Activated CD8-positive, alpha-beta memory T cell treated with anti-CD3 and anti-CD28 coated beads for 4 hours (primary cell): ENCODE measurements around the gene BMP4.

ENCODE experiments used
- DNase-seq, 2 donors: peaks; one replicate each; pipeline ENCODE4 v3.0.0-alpha.2; 2020; ENCODE audit warnings: low read depth in 2 of 2

The BMP4 gene

DNA sequence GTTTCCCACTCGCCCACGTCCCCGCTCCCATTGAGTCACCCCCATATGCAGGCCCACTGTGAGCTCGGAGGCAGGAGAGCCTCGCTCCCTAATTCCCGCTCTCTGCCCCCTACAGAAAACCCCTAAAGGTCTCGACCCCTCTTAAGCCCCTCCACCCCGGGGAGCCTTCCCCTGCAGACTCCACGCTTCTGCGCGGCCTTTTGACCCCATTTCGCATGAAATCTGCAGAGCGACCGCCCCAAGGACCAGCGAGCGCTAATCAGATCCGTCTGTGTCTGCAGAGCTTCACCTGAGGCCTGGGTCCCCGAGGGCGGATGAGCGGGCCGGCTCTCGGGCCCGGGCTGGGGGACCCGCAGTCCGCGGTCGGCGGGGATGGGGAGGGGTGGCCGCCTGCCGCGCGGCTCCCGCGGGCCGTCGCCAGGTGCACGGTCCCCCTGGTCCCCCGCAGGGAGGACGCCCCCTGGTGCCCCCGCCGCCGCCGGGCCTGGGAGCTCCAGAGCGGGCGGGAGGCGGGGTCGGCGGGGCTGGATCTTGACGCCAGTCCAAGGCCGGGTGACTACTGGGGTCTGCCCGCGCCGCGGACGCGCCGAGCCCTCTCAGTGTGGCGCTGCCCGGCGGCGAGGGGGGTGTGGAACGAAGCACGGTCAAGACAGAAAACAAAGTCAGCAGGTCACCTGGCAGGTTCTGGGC lies 10.1 kb downstream of the BMP4 start:
- DNase-seq = no peak

DNA sequence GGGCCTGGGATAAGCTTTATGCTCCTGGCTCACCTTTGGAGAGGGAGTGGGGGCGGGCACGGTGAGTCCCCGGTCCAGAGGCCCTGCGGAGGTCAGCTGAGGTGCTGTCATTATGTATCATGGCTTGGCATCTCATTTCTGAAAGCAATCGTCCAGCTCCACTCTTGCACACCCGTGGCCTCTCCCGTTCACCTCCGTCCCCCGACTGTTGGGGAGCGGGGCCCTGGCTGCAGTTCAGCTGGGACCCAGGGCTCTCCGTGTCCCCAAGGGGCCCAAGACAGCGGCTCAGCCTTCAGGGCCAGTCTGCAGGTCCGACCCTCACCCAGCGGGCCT lies 10.6 kb downstream of the BMP4 start:
- DNase-seq = no peak

DNA sequence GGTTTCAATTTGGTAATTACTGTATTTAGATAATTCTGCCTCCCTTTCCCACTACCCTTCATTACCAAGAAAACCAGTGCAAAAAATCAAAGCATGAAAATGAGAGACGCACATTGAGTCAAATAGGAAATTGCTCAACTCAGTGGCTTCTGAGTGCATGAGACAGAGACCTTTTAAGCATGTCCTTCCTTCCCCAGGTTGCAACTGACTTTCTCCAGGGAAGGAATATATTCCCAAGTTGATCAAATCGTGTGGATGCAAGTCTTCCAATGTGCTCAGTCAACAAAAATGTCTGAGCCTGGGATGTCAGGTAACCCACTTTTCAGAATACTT lies 12.9 kb downstream of the BMP4 start:
- DNase-seq = no peak

DNA sequence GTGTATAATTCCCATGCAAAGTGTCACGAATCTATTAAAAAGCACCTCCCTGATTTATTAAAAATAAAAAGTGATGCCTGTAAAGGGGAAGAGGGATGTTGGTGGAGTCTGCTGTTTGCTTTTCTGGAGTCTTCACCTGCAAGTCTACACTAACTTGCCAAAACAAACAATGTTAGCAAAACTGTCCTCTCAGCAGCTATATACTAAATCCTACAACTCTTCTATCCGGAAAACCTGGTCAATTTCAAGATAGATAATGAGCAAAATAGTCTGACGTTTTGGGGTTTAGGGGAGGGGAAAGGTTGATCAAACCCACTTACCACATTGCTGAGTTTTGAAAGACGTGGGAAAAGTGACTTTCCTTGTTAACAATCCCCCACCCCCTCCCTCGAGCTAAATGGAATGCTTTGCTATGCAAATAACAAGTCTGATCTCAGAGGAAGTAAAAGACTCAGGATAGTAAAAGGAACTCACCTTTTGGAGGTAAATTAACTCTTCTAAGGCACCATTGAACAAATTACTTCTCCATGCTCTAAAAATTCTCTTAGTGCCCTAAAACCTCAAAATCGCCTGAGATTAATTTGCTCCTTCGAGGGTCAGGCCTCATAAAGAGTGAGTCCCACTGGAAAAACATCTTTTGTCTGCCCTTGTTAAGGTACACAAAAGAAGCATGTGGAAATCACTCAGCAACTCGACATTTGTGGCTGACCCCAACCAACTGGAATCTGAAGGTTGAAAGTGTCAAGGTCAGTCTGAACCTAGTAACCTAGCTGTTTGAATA lies 13.5 kb downstream of the BMP4 start:
- no peak for DNase-seq

DNA sequence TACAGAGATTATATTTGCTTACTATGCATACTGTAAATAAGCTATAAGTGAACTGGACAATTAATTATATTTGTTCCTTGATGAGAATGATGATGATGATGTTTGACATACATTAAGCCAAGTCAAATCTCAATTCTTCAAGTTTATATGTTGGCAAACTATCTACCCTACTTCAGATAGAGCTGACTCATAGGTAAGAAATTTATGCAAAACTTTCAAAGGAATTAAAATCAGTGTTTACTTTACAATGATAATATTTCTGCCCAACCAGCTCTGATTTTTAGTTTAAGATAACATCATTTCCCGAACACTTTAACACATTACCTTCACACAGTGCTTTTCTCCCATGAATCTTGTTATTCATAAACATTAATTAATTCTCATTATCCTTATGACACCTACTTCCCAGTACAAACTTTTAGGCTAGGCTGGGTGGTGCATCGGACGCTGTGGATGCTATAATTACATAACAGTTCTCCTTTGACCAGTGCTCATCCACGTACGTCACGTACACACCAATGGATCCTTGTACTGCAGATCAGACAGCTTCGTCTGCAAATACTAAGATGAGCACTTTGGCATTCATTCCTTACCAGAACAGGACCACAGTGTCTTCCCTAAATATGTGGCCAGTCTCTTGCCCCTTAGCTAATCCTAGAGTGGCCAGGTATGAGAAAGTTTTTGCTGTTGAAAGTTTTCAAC lies 18.3 kb downstream of the BMP4 start:
- DNase-seq = no peak

DNA sequence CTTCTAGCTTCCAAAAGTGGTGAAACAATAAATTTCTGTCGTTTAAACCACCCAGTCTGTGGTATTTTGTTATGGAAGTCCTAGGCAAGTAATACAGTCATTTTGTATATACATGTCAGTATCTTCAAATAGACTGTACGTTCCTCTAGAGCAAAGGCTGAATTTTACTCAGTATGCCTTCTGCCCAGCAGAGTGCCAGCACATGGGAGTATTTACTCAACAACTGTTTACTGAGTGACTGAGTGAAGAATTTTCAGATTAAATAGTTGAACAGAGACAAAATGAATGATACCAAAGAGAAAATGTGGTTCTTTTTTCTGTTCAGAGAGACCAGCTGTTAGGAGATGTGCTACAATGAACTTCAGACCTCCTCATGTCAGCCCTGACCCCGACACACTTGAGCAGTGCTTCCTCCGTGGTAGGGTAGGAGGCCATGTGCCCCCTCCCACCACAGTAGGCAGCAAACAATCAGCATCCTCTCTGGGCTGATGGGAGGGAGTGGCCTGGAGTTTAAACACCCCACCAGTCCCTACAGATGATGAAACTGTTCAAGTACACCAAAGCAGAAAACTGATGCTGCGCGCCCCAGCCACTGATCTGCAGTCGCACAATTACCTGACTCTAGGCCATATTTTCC lies 21.7 kb downstream of the BMP4 start:
- DNase-seq = no peak

DNA sequence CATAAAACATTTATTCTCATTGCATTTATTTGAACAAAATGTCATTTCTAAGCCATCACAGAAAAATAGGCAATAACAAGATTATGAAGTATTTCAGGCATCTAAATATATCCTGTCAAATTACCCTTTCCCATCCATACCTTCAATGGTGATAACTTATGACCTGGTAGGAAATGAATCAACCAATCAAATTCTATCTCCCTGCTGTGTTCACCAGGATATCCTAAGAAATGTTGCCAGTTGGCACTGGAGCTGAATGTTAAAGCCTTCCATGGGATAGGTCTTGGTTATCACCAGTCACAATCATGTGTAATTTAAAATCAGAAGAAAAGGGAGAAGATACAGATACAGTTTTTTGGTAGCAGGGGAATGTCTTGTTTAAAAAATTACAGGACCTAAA lies 23.7 kb downstream of the BMP4 start:
- no peak for DNase-seq

DNA sequence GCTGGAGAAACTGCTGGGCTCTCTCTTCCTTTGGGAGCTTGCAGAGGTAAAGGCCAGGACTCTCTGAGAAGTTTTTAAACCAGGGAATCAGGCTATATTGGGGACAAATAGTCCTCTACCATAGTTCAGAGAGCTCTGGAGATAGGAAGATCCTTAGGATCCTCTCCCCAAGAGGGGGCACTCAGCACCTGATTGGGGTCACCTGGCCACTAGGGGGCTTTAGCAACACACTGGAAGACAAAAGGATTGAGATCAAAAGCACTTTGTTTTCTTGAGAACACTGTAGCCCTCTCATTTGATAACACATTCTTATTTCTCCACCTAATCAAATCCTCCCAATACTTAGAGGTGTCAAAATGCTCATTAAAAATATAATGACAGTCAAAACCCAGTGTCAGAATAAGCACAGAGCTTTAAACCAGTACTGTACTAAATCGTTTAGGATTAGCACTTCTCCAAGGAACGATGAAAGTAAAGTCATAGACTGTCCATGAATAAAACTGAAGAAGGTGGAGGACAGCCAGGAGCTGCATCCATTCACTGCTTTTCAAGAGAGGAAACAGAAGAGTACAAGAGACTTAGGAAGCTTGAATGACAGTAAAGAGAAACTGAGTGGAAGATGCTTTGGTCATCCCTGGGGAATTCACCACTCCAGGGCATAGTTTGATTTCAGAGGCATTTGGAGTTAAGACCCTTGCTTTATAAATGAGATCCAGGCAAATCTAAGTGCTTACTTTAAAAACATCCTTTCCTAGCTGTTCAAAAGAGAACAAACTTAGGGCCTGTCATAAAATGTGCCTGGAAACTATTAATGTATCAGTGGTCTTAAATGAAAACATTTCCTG lies 26.5 kb downstream of the BMP4 start:
- DNase-seq = no peak

DNA sequence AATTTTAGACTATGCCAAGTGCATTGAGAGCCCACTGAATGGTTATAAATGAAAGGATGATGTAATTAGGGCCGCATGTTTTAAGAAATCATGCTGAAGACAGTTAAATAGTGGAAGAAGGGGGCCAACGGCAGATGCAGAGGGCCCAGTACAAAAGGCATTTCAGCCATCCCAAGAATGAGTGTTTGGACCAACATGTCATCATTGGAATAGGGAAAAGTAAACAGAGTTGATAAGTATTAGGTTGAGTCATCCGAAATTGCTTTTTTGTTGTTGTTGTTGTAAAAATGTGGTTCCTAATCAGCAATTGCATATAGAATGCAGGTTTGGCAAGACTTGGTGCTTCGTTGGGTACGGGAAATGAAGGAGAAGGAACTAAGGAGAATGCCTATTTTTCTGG lies 29.5 kb downstream of the BMP4 start:
- DNase-seq = no peak

DNA sequence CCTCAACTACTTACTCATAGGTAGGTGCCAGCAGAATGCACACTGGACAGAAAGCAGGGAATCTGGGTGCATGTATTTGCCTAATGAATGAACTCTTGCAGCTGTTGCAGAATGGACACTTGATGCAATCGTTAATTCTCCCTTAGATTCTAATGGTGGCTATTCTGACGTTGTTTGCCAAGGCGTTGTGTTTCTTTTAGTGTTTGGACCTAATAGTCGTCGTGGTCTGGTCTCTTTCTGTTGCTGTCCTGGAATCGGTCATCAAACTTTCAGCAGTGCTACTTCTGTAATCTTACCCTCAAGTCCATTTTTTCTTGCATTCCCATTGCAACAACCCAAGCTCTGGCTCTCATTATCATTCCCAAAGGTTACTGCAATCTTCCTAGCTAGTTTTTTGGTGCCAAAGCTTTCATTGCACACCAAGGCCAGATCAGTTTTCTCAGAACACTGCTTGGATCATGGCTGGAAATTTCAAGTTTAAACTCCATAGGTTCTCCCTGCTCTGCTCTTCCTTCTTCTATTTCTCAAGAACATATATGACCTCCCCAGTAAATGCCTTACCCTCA lies 31.3 kb downstream of the BMP4 start:
- DNase-seq = no peak

DNA sequence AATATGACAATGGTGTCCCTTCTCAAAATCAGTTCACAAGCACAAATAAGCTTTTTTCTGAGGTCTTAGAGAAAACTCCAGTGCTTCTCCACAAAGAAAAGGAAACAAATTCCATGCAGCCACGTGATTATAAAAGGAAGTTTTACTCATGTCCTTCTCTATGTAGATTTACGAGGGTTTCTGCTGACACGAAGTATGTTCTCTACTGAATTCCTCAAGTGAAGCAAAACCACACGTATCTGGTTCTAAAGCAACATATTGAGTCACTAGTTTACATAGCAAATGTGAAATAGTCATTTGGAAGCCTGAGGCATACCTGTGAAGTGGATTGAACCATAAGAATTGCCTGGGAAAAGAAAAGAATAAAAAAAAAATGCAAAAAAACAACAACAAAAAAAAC lies 31.9 kb downstream of the BMP4 start:
- no peak for DNase-seq

DNA sequence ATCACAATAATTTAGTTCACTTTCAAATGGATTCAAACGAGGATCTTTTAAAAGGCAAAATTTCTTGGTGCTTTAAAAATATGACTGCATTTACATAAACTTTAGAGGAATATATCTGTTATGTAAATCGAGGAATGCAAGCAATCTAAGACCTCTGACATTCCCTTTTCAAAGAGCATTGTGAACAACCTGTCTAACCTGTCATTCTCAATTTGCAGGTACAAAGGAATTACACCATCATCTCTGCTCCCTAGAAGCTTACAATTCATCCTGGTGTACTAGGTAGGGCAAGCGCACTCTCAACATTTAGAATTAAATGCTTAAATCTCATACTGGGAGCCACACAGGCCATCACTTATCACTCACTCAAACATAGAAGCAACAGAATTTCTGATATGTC lies 35.6 kb downstream of the BMP4 start:
- no peak for DNase-seq

DNA sequence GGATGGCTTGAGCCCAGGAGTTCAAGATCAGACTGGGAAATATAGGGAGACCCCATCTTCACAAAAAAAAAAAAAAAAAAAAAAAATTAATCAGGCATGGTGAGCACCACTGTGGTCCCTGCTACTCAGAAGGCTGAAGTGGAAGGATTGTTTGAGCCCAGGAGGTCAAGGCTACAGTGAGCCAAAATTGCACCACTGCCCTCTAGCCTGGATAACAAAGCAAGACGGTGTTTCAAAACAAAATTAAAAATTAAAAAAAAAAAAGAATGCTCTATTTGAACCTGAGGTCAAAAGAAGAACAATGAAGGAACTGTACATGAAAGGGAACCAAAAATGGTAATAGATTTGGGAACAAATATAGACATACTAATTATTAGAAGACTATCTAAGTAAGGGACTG lies 40.4 kb downstream of the BMP4 start:
- no peak for DNase-seq

DNA sequence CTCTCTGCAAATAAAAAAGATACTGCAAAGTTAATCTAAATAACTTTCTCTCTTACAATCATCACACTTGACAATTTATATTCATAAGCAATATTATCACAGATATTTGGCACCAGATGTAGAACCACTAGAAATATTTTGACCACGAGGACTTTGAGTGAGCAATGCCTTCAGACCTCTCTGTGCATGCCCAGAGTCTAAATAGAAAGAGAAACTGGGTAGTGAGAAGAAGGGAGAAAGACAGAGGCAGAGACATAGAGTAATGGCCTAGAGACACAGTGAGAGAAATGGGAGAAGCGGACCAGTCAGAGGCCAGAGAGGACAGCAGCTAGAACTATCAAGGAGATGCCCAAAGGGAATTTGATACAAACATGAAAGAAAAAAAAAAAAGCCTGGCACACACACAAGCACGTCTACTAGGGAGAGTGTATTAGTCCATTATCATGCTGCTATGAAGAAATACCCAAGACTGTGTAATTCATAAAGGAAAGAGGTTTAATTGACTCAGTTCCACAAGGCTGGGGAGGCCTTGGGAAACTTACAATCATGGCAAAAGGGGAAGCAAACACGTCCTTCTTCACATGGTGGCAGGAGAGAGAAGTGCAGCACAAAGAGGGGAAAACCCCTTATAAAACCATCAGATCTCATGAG lies 41.1 kb downstream of the BMP4 start:
- no peak for DNase-seq

DNA sequence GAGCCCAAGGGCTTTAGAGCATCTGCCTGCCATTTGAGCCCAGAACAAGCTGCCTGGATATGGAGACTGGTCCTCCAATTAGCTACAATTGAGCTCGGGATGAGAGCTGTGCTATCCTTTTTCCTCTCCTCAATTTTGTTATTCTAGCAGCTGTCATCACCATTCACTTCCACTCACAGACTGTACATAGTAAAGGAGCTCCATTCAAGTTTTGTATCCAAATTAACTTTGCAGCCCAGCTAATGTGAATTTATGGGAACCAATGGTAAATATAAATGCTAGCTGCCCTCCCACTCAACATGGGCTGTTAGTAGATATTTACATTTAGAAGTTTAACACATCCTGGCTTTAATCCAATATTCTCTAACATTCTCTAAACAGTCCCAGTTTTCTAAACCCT lies 44.6 kb downstream of the BMP4 start:
- no peak for DNase-seq

DNA sequence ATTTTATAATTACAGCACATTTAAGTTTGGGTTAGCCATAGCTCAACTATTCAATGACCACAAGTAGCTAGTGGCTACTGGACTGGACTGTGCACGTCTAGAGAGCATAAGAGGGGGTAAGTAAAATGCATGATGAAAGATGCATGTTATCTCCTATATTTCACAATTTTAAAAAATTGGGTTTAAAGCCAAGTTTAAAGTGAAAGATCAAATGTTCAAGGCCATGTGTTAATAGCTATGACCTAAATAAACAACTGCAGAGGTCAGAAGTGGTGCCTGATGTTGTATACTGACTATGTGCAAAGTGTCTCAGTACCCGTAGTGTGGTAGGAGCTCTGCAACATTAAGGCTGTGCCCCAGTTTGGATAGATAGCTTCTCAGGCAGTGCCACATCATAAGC lies 48.2 kb downstream of the BMP4 start:
- no peak for DNase-seq

DNA sequence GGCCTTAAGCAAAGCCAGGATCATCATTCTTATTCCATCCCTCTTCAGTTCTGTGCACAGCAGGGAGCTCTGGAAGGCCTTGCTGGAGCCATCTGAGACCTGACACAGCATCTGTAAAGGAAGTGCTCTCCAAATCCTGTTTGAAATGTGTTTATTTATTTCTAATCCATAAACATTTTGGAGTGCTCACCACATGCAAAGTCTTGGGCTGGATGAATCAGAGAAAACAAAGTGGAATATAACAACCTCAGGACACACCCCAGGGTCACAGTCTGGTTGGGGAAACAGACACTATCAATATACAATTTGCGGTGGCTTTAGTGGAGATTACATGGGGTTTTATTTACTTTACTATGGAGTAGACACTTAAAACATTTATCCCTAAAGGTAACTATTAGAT lies 54.3 kb downstream of the BMP4 start:
- DNase-seq = no peak

DNA sequence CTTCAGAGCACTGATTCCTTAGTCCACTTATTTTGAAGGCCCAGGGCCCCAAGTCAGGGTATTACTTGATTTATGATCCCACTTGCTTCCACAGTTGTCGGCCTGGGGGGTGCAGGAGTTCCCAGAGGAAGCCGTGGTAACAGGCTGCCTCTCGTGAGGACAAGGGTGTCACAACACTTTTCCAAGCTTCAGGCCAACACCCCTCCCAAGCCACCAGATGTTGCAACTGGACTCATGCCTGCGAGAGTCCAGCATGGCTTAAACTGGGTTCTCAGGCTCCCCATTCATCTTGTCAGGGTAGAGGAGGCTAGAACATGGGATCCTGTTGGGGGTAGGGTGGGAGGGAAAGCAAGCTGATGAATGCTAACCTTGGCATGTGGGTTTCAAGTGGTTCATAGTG lies 56.1 kb downstream of the BMP4 start:
- no peak for DNase-seq
